B cell (primary cell): ENCODE measurements around the gene CIDEC. TPM values are rescaled to one million over a fixed set of nuclear protein-coding genes. Genes with fewer than 3 reads are reported as not detected.

ENCODE experiments used
- ATAC-seq: fragments of 200-7000 bp; cut with Tn5 transposase; one replicate; pipeline ENCODE4 v1.10.0; 2021; ENCODE audit warnings: low read depth, mild to moderate bottlenecking, moderate number of reproducible peaks, moderate library complexity
- CTCF ChIA-PET: fragments of 350-600 bp; sonication (Branson Sonifier 250); formaldehyde crosslinking; loops from one replicate; lab custom pipeline; 2021; ENCODE audit warnings: antibody characterized with exemption, inconsistent platforms; lab: Charles Lee
- POLR2A ChIA-PET: fragments of 350-600 bp; sonication (Branson Sonifier 250); formaldehyde crosslinking; loops from one replicate; lab custom pipeline; 2021; ENCODE audit warnings: antibody characterized with exemption; lab: Charles Lee
- DNase-seq: peaks from one replicate; pipeline ENCODE4 v3.0.0; 2013
- H2AFZ ChIP-seq: 2 replicates; pipeline ENCODE4 v1.6.1; 2012; ENCODE audit warnings: mild to moderate bottlenecking, low read depth, low read length; ENCODE audit not compliant: insufficient read depth, poor library complexity, severe bottlenecking
- H3K27ac ChIP-seq, 2 donors: 1 replicate in 1 of 2; 2 replicates in 1 of 2; pipeline ENCODE4 v1.5.1; 2012 to 2013; ENCODE audit warnings: low read length in 2 of 2, mild to moderate bottlenecking in 2 of 2, moderate library complexity in 1 of 2
- H3K27me3 ChIP-seq, 4 experiments: fragments of 200-600 bp in 1 of 4; sonication (generic) in 1 of 4; replicated peaks in 1 of 4; 1 replicate in 2 of 4; 2 replicates in 2 of 4; pipeline versions ENCODE4 v1.6.1 to v1.7.0; 2013 to 2016; ENCODE audit warnings: low read length in 3 of 4, mild to moderate bottlenecking in 2 of 4, mixed read lengths in 1 of 4, moderate library complexity in 1 of 4; ENCODE audit not compliant: insufficient read depth in 4 of 4, control insufficient read depth in 3 of 4; ENCODE audit errors: control extremely low read depth in 1 of 4
- H3K36me3 ChIP-seq, 2 experiments: replicated peaks in 1 of 2; 1 replicate in 1 of 2; 2 replicates in 1 of 2; pipeline versions ENCODE4 v1.6.1 to v1.7.1; 2013; ENCODE audit warnings: low read length in 1 of 2; ENCODE audit not compliant: insufficient read depth in 2 of 2, control insufficient read depth in 1 of 2; ENCODE audit errors: control extremely low read depth in 1 of 2, extremely low read depth in 1 of 2
- H3K4me1 ChIP-seq, 2 donors: fragments of 200-600 bp in 1 of 2; sonication (generic) in 1 of 2; 1 replicate in 1 of 2; 2 replicates in 1 of 2; pipeline versions ENCODE4 v1.5.1 to v1.6.1; 2013 to 2017; ENCODE audit warnings: low read length in 2 of 2; ENCODE audit not compliant: control insufficient read depth in 2 of 2, insufficient read depth in 2 of 2
- H3K4me2 ChIP-seq: replicated peaks from 2 replicates; pipeline ENCODE3; 2012; ENCODE audit warnings: mild to moderate bottlenecking, low read depth, low read length; ENCODE audit not compliant: poor library complexity, severe bottlenecking
- H3K4me3 ChIP-seq, 5 experiments: fragments of 200-600 bp in 1 of 5; sonication (generic) in 1 of 5; 1 replicate in 3 of 5; 2 replicates in 2 of 5; pipeline versions ENCODE4 v1.5.1 to v1.7.0; 2011 to 2016; ENCODE audit warnings: low read length in 4 of 5, mild to moderate bottlenecking in 4 of 5, low read depth in 2 of 5, control low read depth in 1 of 5, moderate library complexity in 1 of 5; ENCODE audit not compliant: insufficient read depth in 1 of 5; ENCODE audit errors: control extremely low read depth in 1 of 5, extremely low read depth in 1 of 5
- H3K79me2 ChIP-seq: fragments of 200-600 bp; sonication (generic); one replicate; pipeline ENCODE4 v1.6.0; 2016; ENCODE audit warnings: low read length; ENCODE audit not compliant: control insufficient read depth, insufficient read depth
- H3K9ac ChIP-seq: fragments of 200-600 bp; sonication (generic); 2 replicates; pipeline ENCODE4 v1.6.1; 2017; ENCODE audit warnings: mild to moderate bottlenecking, low read length, moderate library complexity
- H3K9me3 ChIP-seq, 3 donors: one replicate each; pipeline versions ENCODE4 v1.6.1 to v1.7.1; 2013; ENCODE audit warnings: low read length in 2 of 3; ENCODE audit not compliant: control insufficient read depth in 2 of 3, insufficient read depth in 1 of 3; ENCODE audit errors: control extremely low read depth in 1 of 3
- H4K20me1 ChIP-seq: 2 replicates; pipeline ENCODE4 v1.6.0; 2012; ENCODE audit warnings: mild to moderate bottlenecking, low read length; ENCODE audit not compliant: insufficient read depth, control insufficient read depth, poor library complexity, severe bottlenecking
- H3K27ac Mint-ChIP-seq: one replicate; pipeline ENCODE4 v1.8.0; 2021; ENCODE audit warnings: mixed read lengths
- H3K27me3 Mint-ChIP-seq: one replicate; pipeline ENCODE4 v1.8.0; 2021; ENCODE audit warnings: mixed read lengths
- H3K4me1 Mint-ChIP-seq: one replicate; pipeline ENCODE4 v1.8.0; 2021; ENCODE audit warnings: mixed read lengths
- H3K4me3 Mint-ChIP-seq: one replicate; pipeline ENCODE4 v1.8.0; 2021; ENCODE audit warnings: mixed read lengths
- H3K9me3 Mint-ChIP-seq: one replicate; pipeline ENCODE4 v1.8.0; 2022; ENCODE audit warnings: mixed read lengths; ENCODE audit not compliant: insufficient read depth
- EZH2 ChIP-seq: IDR thresholded peaks from 2 replicates; pipeline ENCODE4 v1.6.1; 2012; ENCODE audit warnings: borderline replicate concordance, low read depth, mild to moderate bottlenecking, moderate library complexity, low read length; ENCODE audit not compliant: insufficient read depth, poor library complexity, severe bottlenecking
- WGBS: methylation state at CpG from one replicate; pipeline ENCODE4 v1.1.5; 2013; ENCODE audit warnings: missing lambda C conversion rate; ENCODE audit not compliant: insufficient coverage; 5-methylcytosine and 5-hydroxymethylcytosine counted together
- intact Hi-C: fragments of 100-400 bp; cut with micrococcal nuclease; formaldehyde crosslinking; loops from one replicate; pipeline ENCODE4 v1.10.0; 2022
- polyA plus RNA-seq: library from polyadenylated mRNA; depleted of rRNA; stranded (reverse); fragments of >200 nt; gene quantifications from 2 replicates; pipeline ENCODE4 v1.2.3, GENCODE V29; 2012
- total RNA-seq, 2 donors: library from RNA; stranded (reverse); fragments of 120-200 nt in 1 of 2; gene quantifications; 1 replicate in 1 of 2; 2 replicates in 1 of 2; pipeline versions ENCODE4 v1.2.3 to v1.2.4, GENCODE V29; 2013 to 2022
- TF ChIP-seq, protein P1 (sequence below): fragments of 200-600 bp; IDR thresholded peaks from one replicate; pipeline ENCODE4 v1.8.0; 2022; ENCODE audit warnings: antibody characterized with exemption, mild to moderate bottlenecking

The CIDEC gene
- total and polyA plus RNA-seq, 2 donors (not counting 1 experiment from before 2014, with no cell fraction given), result not detected

DNA sequence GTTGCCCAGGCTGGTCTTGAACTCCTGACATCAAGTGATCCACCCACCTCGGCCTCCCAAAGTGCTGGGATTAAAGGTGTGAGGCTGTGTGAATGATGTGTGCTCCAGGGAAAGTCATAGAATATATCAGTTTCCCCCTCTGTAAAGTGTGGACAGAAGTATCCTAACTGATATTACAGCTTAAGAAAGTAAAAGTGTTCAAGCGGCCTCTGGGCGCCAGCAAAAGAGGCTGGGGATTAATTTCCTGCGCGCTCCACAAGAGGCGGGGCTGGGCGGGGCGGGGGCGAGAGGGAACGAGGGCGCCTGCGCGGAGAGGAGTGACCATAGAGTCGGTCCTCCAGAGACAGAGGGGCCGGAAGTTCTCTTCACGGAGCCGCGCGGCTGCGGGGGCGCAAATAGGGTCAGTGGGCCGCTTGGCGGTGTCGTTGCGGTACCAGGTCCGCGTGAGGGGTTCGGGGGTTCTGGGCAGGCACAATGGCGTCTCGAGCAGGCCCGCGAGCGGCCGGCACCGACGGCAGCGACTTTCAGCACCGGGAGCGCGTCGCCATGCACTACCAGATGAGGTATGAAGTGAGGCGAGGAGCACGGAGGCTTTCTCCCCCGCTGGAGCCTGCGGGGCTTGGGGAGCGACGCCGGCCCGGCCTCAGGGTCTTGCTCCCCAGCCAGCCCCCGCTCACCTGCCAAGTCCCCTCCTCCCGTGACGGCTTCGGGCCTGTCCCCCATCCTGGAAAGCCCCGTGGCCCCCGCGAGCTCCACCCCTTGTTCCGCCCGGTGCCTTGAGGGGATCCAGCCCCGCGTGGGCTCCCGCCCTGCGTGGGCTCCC is 10.4 kb upstream of the CIDEC start, which contains the start of gene JAGN1:
Gene JAGN1, plus strand, starts transcription at position 362 of the 823 bp plus-strand sequence. Its CDS starts 113 bp downstream, at position 475.
- H3K27ac Mint-ChIP-seq, result peak within 1 kb of the TSS; percentile 99
- intact Hi-C loops, result loop anchor here (1.0 to 5.0 kb wide), 10 partner anchors 43 to 430 kb away; partner anchors contain the start of genes ARPC4, BRPF1, CRELD1 and EMC3
- H3K4me3 ChIP-seq, result peak within 1 kb of the TSS; percentile 81 to 99 (median 98)
- H3K4me1 ChIP-seq, result peaks cover 17 to 24% of the 10 kb centered on the region in 2 donors
- H2AFZ ChIP-seq, result peak within 1 kb of the TSS; percentile 83
- H3K36me3 ChIP-seq, result peaks cover 3 to 16% of the 10 kb centered on the region in 2 experiments
- no peaks in the 10 kb centered on the region for H3K9me3 Mint-ChIP-seq
- peaks cover 38% of the 10 kb centered on the region for H3K4me1 Mint-ChIP-seq
- H3K27ac ChIP-seq, result peak within 1 kb of the TSS; percentile 100
- peak within 1 kb of the TSS; percentile 99 for H3K4me3 Mint-ChIP-seq
- H3K4me2 ChIP-seq, result peak within 1 kb of the TSS; percentile 75
- H3K9ac ChIP-seq, result peak within 1 kb of the TSS; percentile 100
- TF ChIP-seq, protein P1, sequence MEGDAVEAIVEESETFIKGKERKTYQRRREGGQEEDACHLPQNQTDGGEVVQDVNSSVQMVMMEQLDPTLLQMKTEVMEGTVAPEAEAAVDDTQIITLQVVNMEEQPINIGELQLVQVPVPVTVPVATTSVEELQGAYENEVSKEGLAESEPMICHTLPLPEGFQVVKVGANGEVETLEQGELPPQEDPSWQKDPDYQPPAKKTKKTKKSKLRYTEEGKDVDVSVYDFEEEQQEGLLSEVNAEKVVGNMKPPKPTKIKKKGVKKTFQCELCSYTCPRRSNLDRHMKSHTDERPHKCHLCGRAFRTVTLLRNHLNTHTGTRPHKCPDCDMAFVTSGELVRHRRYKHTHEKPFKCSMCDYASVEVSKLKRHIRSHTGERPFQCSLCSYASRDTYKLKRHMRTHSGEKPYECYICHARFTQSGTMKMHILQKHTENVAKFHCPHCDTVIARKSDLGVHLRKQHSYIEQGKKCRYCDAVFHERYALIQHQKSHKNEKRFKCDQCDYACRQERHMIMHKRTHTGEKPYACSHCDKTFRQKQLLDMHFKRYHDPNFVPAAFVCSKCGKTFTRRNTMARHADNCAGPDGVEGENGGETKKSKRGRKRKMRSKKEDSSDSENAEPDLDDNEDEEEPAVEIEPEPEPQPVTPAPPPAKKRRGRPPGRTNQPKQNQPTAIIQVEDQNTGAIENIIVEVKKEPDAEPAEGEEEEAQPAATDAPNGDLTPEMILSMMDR, result no peak
- no peak for TF ChIP-seq EZH2
- H4K20me1 ChIP-seq, result no peaks in the 10 kb centered on the region
- ChIA-PET POLR2A (interaction anchor here (0.5 to 3.1 kb wide), 14 partner anchors 43 to 494 kb away, joined by 3 to 19 read pairs (median 4); partner anchors contain the start of genes ARPC4, BRPF1, CRELD1 and IRAK2), CTCF (interaction anchor here (1.6 to 2.9 kb wide), 3 partner anchors 22 to 163 kb away, joined by 4 to 15 read pairs (median 6); partner anchors contain the start of gene CRELD1)
- DNase-seq (peak; percentile 95), ATAC-seq (peak; percentile 84)
- H3K27me3 Mint-ChIP-seq, result no peaks in the 10 kb centered on the region
- H3K9me3 ChIP-seq, result no peaks in the 10 kb centered on the region
- WGBS, result 0% methylated on average over 61 of the region's 62 CpGs
- peaks cover 41% of the 10 kb centered on the region for H3K79me2 ChIP-seq
- no peaks in the 10 kb centered on the region for H3K27me3 ChIP-seq
